Astrocyte (in vitro differentiated cells and primary cell): ENCODE measurements around the gene CALY. TPM values are rescaled to one million over a fixed set of nuclear protein-coding genes. Genes with fewer than 3 reads are reported as not detected.

Experiments
- DNase-seq: peaks from one replicate; pipeline ENCODE4 v3.0.0-alpha.2; 2010; ENCODE audit warnings: low read depth
- FAIRE-seq: peaks from 2 replicates; lab custom pipeline; 2011; peaks lifted over from hg19 to GRCh38; lab: Jason Lieb, UNC
- H2AFZ ChIP-seq: 2 replicates; pipeline ENCODE4 v1.6.0; 2012; ENCODE audit warnings: low read depth, low read length, inconsistent platforms
- H3K27ac ChIP-seq: 2 replicates; pipeline ENCODE4 v1.5.1; 2011; ENCODE audit warnings: low read depth, low read length, inconsistent platforms
- H3K27me3 ChIP-seq: 2 replicates; pipeline ENCODE4 v1.6.0; 2011; ENCODE audit warnings: low read length, inconsistent platforms; ENCODE audit not compliant: insufficient read depth
- H3K36me3 ChIP-seq: 2 replicates; pipeline ENCODE4 v1.5.1; 2011; ENCODE audit warnings: low read length, inconsistent platforms; ENCODE audit not compliant: insufficient read depth
- H3K4me1 ChIP-seq: 2 replicates; pipeline ENCODE4 v1.5.1; 2011; ENCODE audit warnings: low read length, inconsistent platforms; ENCODE audit not compliant: insufficient read depth
- H3K4me2 ChIP-seq: 2 replicates; pipeline ENCODE4 v1.6.0; 2012; ENCODE audit warnings: low read length, inconsistent platforms
- H3K4me3 ChIP-seq: 2 replicates; pipeline ENCODE4 v1.5.1; 2011; ENCODE audit warnings: low read depth, mild to moderate bottlenecking, low read length, inconsistent platforms; ENCODE audit not compliant: insufficient read depth
- H3K79me2 ChIP-seq: 2 replicates; pipeline ENCODE4 v1.6.0; 2012; ENCODE audit warnings: mild to moderate bottlenecking, low read length, inconsistent platforms; ENCODE audit not compliant: insufficient read depth
- H3K9ac ChIP-seq: 2 replicates; pipeline ENCODE4 v1.6.0; 2012; ENCODE audit warnings: mild to moderate bottlenecking, low read length, inconsistent platforms
- H3K9me3 ChIP-seq: 2 replicates; pipeline ENCODE4 v1.5.1; 2012; ENCODE audit warnings: low read depth, mild to moderate bottlenecking, low read length, inconsistent platforms; ENCODE audit not compliant: insufficient read depth
- H4K20me1 ChIP-seq: 2 replicates; pipeline ENCODE4 v1.6.0; 2012; ENCODE audit warnings: low read length, inconsistent platforms; ENCODE audit not compliant: insufficient read depth
- H3K27ac Mint-ChIP-seq: one replicate; pipeline ENCODE4 v1.8.0; 2021; ENCODE audit warnings: mild to moderate bottlenecking, mixed read lengths; ENCODE audit not compliant: unreplicated experiment
- H3K27me3 Mint-ChIP-seq: one replicate; pipeline ENCODE4 v1.8.0; 2021; ENCODE audit warnings: low read depth, mixed read lengths; ENCODE audit not compliant: unreplicated experiment
- H3K36me3 Mint-ChIP-seq: one replicate; pipeline ENCODE4 v1.8.0; 2021; ENCODE audit warnings: low read depth, mixed read lengths; ENCODE audit not compliant: unreplicated experiment
- H3K4me1 Mint-ChIP-seq: one replicate; pipeline ENCODE4 v1.8.0; 2021; ENCODE audit warnings: low read depth, mixed read lengths; ENCODE audit not compliant: unreplicated experiment
- H3K4me3 Mint-ChIP-seq: one replicate; pipeline ENCODE4 v1.8.0; 2021; ENCODE audit warnings: mild to moderate bottlenecking, moderate library complexity, mixed read lengths; ENCODE audit not compliant: unreplicated experiment
- H3K9me3 Mint-ChIP-seq: one replicate; pipeline ENCODE4 v1.8.0; 2021; ENCODE audit warnings: mild to moderate bottlenecking, mixed read lengths; ENCODE audit not compliant: unreplicated experiment
- CTCF ChIP-seq: IDR thresholded peaks from 2 replicates; pipeline ENCODE4 v1.5.1; 2011; ENCODE audit warnings: low read depth, mild to moderate bottlenecking, inconsistent platforms, low read length, moderate library complexity; ENCODE audit not compliant: insufficient read depth
- EZH2 ChIP-seq: IDR thresholded peaks from 2 replicates; pipeline ENCODE4 v1.6.1; 2012; ENCODE audit warnings: mild to moderate bottlenecking, low read length, inconsistent platforms; ENCODE audit not compliant: insufficient read depth
- total RNA-seq: library from RNA; stranded (reverse); gene quantifications from 2 replicates; pipeline ENCODE4 v1.2.1, GENCODE V29; 2021

CALY gene
- total RNA-seq, 1 donor from 2014 or later, result 1.1 TPM

- Histone ChIP-seq H3K9ac (no peak overlapping the region), H4K20me1 (no peaks in the 10 kb centered on the region), H3K4me1 (no peaks in the 10 kb centered on the region), H3K36me3 (no peaks in the 10 kb centered on the region), H3K9me3 (no peaks in the 10 kb centered on the region), H3K79me2 (no peaks in the 10 kb centered on the region), H3K4me3 (no peak overlapping the region), H3K27me3 (peaks cover 12% of the 10 kb centered on the region), H3K27ac (no peak overlapping the region), H2AFZ (no peak overlapping the region), H3K4me2 (no peak overlapping the region)
- Mint-ChIP-seq H3K4me1 (peaks cover 8% of the 10 kb centered on the region), H3K27ac (peak overlapping the region; percentile 13), H3K27me3 (peaks cover 10% of the 10 kb centered on the region), H3K36me3 (peaks cover 2% of the 10 kb centered on the region), H3K9me3 (peaks cover 2% of the 10 kb centered on the region), H3K4me3 (no peak overlapping the region)
- no peak for FAIRE-seq
- no peak for TF ChIP-seq EZH2
- no peak for TF ChIP-seq CTCF
- DNase-seq, result no peak
Measured at GRCh38 chr10:133341983-133342382, 5.3 kb upstream of the CALY start.

- H3K9ac ChIP-seq, result no peak overlapping the region
- H3K27me3 Mint-ChIP-seq, result peaks cover 11% of the 10 kb centered on the region
- peaks cover 8% of the 10 kb centered on the region for H3K4me1 Mint-ChIP-seq
- H3K27ac ChIP-seq, result no peak overlapping the region
- DNase-seq, result no peak
- peaks cover 20% of the 10 kb centered on the region for H3K27me3 ChIP-seq
- H3K27ac Mint-ChIP-seq, result no peak overlapping the region
- H2AFZ ChIP-seq, result no peak overlapping the region
- FAIRE-seq, result no peak
- no peak overlapping the region for H3K4me2 ChIP-seq
- no peak overlapping the region for H3K4me3 ChIP-seq
- peaks cover 10% of the 10 kb centered on the region for H3K4me1 ChIP-seq
- H3K36me3 ChIP-seq, result no peaks in the 10 kb centered on the region
- no peaks in the 10 kb centered on the region for H4K20me1 ChIP-seq
- no peaks in the 10 kb centered on the region for H3K9me3 Mint-ChIP-seq
- no peak overlapping the region for H3K4me3 Mint-ChIP-seq
- no peaks in the 10 kb centered on the region for H3K79me2 ChIP-seq
- H3K9me3 ChIP-seq, result no peaks in the 10 kb centered on the region
- H3K36me3 Mint-ChIP-seq, result peaks cover 2% of the 10 kb centered on the region
- no peak for TF ChIP-seq CTCF
Measured at GRCh38 chr10:133339708-133340380, 3.1 kb upstream of the CALY start.
